NCI-H2196 treated with DMSO at 0.1 percent for 48 hours (cell line): ENCODE measurements around the gene SHISA6.

Experiments used
- DNase-seq: peaks from one replicate; lab custom pipeline; 2025; ENCODE audit not compliant: unreplicated experiment; lab: John Stamatoyannopoulos, UW

Gene SHISA6

DNA sequence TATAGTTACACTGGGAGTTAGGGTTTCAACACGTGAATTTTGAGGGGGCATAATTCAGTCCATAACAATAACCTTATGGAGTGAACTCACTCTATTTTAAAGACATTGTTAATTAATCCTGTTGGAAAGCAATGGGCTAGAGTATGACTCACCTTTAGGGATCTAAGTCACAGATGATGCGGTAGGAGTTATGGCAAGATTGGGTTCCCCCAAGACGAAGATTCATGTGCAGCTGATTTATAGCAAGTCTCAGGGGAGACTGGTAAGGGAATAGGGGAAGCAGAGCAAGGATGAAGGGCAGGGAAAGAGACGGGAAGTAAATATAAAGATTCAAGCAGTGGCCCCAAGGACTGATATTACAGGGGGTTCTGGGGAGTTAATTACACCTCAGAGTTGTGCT, 197.7 kb downstream of the SHISA6 start:
- DNase-seq: no peak

- no peak for DNase-seq
Observed at GRCh38 chr17:11441004-11441403, 200.0 kb downstream of the SHISA6 start.

GRCh38 chr17:11446316-11446715, 205.3 kb downstream of the SHISA6 start:
- DNase-seq: no peak

- no peak for DNase-seq
Observed at GRCh38 chr17:11454096-11454495, 213.1 kb downstream of the SHISA6 start.

GRCh38 chr17:11458279-11458678, 217.3 kb downstream of the SHISA6 start:
- no peak for DNase-seq

- DNase-seq: no peak
Observed at GRCh38 chr17:11459861-11460331, 218.9 kb downstream of the SHISA6 start.

DNA sequence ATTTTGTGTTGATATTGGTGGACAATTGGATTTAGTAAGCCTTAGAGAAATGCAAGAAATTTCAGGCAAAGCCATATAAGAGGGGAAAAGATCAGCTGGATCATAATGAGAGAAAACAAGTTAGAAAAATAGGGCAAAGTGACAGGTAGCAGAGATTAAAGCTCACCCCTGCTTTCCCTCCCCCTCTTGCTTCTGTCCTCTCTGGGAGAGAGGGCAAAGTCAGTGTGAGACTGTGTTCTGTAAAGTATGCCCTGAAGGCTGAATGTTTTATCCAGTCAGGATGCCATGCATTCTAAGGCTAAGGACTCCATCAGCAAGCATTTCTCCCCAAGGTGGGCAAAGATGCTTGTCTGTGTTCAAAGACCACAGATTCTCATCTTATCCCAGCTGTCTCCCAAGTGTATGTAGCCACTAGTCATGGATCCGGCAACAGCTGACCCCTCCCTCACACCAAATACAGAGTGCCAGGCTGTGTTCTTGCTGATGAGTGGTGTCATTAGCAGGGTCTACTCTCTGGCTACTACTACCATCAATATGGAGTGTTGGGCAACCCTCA, 221.1 kb downstream of the SHISA6 start:
- DNase-seq: no peak

DNA sequence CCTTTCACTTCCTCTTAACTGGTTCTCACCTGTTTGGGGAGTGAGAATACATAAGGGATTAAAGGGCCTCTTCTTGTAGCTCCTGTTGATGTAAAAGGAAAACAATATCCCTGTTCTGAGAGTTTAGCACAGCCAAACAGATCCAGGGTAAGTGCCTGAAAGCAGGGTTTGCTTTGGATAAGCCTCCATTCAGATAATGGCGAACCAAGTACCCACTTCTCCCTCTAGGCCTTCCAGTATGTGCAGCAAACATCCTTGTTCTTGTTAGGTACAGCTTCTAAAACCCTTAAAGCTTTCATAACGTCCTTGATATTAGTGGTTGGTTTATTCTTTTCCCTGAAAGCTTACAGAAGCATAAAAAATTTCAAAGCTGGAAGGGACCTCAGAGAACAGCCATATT, 226.6 kb downstream of the SHISA6 start:
- no peak for DNase-seq

DNA sequence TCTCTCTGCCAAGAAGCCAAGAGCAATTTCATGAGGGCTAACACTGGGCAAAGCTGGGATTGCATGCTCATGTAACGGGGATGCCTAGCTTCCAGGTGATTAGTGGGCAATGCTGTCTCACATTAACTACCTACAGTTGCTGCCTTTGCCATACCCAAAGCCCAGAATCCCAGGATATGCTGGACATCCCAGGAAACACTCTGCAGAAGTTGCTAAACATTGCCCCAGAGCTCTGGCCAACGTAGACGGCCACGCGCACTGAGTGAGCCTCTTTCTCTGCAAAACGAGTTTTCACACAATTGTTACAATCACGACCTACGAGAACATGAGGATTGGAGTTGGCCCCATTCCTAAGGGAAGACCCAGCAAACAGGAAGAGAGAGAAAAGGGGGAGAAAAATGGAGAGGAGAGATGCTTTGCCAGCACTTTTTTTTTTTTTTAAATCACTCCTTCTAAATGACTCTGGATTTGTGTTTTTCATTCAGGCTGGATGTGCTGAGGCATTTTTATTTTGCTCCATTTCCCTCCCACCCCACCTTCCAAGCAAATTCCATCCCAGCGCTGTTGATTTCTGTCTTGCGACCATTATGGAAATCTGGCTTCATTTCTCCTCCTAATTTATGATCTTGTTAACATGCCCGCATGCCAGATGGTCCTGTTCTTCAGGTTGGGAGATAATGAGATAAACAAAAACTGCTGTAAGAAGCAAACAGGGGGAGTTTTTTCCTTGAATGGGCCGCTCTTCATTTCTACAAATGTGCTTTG, 244.5 kb downstream of the SHISA6 start:
- no peak for DNase-seq

DNA sequence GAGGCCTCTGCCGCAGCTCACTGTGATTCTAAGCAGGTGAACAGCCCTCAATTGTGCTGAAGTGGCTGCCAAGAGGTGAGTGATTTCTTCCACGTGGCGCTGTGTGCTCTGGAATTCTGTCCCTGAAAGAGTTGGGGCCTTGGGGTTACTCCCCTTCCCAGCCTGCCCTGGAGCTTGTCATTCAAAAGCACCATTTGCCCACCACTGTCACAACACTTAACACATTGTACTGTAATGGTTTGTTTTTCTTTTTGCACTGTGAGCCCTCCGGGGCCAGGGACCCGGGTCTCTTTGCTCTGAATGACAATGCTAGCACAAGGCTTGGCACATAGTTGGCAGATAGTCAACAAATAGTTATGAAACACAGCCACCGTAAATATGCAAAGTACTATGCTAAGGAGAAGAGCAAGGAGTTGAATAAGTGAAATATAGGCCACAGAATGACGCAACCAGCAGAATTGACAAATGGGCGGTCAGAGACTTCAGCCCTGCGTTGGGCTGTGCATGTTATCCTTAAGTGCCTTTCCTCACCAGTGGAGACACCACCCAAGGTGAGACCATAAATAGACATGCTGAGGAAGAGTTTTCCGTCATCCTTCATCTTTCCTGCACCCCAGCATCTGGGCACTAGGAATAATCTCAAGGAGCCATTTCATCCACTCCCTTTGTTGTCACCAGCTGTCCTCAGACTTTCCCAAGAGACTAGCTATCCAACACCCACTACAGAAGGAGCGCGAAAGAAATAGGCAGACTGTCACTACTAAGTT, 245.3 kb downstream of the SHISA6 start:
- DNase-seq: no peak

- DNase-seq: no peak
Observed at GRCh38 chr17:11486868-11487310, 245.9 kb downstream of the SHISA6 start.

GRCh38 chr17:11487469-11487868, 246.5 kb downstream of the SHISA6 start:
- DNase-seq: no peak

GRCh38 chr17:11488407-11488806, 247.4 kb downstream of the SHISA6 start:
- DNase-seq: no peak

- DNase-seq: no peak
Observed at GRCh38 chr17:11490171-11490755, 249.2 kb downstream of the SHISA6 start.

DNA sequence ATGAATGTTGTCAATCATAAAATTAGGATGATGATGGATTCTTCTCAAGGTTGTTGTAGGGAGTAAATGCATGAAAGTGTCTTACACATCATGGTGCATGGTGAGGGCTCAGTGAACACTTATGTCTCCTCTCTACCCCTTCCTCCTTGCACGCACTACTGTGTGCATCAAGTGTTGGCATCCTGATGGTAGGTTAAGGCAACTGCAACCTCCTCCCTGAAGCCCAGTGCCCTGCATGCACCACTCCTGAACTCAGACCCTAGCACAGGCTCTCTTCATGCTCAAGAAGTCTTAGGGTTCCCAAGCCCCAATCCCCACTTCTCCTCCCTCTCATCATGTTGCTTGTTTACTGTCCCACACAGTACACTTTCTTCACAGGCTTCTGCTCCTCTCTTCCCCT, 251.5 kb downstream of the SHISA6 start:
- DNase-seq: no peak

DNA sequence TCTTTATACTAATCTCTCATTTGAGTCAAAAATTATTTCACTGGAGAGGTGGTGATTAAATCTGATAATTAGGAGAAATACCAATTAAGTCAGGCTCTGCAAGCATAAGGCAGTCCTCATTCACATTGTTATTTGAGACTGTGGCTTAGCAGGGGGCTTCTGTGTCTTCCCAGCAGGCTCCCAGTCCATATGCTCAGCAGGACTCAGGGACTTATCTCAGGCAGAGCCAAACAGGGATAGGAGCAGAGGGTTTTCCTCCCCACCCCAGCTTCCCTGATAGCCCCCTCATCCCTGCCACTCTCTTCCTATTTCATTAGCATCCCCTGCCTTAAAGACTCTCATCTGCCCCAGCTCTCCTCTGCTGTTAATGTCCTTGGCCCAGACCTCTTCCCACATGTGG, 252.9 kb downstream of the SHISA6 start:
- DNase-seq: no peak

DNA sequence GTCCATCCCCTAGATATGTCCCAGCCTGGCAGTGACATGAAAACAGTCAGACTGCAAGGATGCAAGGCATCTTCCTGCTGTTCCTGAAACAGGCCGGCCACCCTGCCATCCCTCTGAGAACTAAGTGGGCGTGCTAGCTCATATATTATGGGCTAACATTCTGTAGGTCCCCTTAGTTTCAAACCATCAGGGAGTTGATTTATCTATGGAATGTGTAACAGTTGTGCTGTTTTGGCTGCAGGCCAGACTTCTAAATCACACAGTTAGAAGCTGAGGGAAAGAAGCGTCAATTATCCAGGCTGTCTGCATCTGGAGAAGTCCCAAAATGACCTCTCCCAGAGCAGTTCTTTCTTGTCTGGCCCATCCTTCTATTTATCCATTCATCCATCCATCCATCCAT, 254.6 kb downstream of the SHISA6 start:
- no peak for DNase-seq

DNA sequence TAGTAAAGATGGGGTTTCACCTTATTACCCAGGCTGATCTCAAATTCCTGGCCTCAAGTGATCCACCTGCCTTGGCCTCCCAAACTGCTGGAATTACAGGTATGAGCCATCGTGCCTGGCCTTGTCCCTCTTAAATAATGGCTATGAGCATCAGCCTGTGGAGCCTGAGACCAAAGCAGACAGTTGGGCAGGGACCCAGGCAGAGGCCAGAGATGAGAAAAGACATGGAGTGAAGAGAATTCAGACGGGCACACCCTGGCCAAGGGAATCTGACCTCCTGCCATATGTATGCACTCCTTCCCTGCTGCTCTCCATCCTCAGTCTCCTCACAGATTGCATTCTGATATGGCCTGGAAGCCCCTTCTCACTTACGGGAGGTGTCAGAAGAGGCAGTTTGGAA, 258.9 kb downstream of the SHISA6 start:
- no peak for DNase-seq

DNA sequence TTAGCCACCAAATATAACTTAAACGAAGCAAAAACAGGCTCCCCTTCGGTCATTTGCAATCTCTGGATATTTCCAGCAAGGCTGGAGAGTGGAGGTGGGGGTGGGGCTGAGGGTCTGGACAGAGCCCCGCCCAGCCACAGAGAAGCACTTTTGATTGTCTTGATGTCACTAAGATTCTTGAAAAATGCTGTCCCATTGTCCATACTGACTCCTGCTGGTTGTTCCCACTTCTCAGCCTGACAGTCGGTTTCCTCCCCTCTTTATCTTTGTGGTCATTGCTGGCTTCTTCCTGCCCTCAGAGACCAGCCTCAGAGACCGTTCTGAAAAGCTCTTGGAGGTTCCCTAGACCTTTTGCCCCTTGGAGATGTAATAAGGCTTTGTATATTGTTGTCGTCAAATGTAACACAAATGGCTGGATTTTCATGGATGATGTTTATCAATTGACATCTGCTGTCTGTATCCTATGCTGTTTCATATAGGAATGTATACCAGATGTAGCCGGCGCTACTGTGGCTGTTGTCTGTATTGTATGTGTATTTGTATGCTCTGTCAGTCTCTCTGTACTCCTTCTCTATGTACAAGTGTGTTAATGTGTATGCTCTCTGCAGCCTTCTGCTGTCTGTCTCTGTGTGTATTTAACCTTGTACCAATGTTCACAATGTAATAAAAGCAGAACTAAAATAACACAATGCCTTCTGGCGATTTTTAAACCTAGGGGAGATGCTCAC, 262.5 kb downstream of the SHISA6 start:
- DNase-seq: no peak

DNA sequence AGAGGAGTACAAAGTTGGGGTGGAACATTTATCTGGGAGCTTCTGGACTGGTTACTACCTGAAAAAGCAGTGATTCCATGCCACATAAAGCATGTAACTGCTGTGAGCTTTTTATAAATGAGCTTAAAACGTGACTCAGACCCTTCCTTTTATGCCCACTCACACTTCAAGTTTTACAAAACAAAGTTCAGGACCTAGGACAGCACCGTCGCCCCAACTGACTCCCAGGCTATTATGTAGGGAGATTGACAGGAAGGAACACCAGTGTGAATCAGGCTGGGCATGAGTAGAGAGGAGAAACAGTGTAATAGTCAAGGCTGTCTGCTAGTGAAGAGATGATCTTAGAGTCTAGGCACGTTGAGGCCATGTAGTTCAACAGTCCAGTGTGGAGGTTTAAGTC, 265.6 kb downstream of the SHISA6 start:
- DNase-seq: no peak

DNA sequence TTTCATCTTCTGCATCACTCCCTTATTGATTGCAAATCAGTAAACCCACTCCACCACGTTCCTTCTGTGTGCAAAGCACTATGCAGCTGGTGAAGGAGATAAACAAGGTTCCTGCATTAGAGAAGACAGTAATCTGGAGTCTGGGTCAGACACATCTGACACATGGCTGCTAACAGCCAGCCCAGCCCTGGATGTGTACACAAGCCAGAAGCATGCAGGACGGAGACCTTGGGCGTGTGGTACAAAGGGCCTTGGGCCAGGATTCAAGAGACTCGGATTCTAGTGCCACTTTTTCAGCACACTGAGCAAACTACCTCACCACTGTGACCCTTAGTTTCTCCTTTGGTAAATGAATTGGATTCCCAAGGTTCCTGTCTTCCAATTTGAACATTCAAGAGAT, 270.7 kb downstream of the SHISA6 start:
- DNase-seq: no peak
